ENCODE data around the gene PRSS53.
"Not testable (repeated sequence)": the region's sequence is repeated elsewhere in the genome, so short reads cannot be mapped to it uniquely, and the experiment has no call there.

Gene PRSS53

DNA sequence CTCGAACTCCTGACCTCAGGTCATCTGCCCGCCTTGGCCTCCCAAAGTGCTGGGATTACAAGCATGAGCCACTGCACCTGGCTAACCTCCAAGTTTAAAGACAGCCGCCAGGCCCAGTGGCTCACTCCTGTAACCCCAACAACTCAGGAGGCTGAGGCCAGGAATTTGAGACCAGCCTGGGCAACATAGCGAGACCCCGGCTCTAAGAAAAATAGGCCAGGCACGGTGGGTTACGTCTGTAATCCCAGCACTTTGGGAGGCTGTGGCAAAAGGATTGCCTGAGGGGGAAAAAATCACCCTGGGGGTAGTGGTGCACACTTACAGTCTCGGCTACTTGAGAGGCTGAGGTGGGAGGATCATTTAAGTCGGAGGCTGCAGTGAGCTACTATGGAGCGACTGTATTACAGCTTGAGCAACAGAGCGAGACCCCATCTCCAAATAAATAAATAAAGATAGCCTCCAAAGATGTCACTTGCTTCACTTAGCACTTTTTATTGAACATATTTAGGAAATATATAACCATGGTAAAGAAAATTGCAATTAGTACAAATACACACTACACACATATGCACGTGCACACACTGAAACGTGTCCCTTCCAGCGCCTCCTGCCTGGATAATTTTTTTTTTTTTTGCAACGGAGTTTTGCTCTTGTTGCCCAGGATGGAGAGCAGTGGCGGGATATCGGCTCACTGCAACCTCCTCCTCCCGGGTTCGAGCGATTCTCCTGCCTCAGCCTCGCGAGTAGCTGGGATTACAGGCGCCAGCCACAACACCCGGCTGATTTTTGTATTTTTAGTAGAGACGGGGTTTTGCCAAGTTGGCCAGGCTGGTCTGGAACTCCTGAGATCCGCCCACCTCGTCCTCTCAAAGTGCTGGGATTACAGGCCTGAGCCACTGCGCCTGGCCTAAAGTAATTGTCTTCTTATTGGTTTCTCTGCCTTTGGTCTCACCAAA is 18.0 kb upstream of the PRSS53 start:
- Histone ChIP-seq H3K36me3 (ENCODE audit: control insufficient read depth, insufficient read depth, low read length) (peaks cover 23% of the 10 kb centered on the region), H3K27ac (ENCODE audit: low read depth, low read length) (no peak overlapping the region), H3K9me3 (ENCODE audit: control insufficient read depth, insufficient read depth, low read length) (no peaks in the 10 kb centered on the region), H3K9ac (ENCODE audit: low read depth, low read length) (no peak overlapping the region), H3K27me3 (ENCODE audit: control insufficient read depth, insufficient read depth, low read length) (no peaks in the 10 kb centered on the region), H3K4me3 (ENCODE audit: low read depth, low read length) (no peak overlapping the region), H3K4me1 (ENCODE audit: control insufficient read depth, insufficient read depth, low read length) (peaks cover 6% of the 10 kb centered on the region)

DNA sequence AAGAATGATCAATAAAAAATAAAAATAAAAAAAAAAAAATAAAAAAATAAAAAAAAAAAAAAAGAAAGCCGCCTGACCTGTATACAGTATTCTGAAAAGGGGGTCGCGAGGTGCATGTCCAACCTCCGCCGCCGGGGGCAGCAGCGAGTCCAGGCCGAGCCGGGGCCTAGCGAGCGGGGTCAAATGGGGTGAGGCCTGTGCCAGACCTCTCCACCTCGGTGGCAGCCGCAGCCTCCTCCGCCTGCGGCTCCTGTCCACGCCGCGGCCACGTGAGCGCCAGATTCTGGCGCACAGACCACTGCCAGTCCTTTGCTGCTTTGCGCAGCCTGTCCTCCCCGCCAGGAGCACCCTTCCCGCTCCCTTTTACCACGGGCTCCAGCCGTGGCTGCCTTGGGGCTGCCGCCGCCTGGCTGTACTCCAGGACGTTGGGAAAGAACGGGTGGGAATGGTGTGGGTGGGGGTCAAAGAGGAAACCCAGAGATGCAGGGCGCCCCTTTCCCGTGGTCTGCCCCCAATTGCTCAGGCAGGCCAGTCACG is 17.0 kb upstream of the PRSS53 start:
- Histone ChIP-seq H3K9me3 (ENCODE audit: control insufficient read depth, insufficient read depth, low read length) (no peaks in the 10 kb centered on the region), H3K4me3 (ENCODE audit: low read depth, low read length) (no peak overlapping the region), H3K36me3 (ENCODE audit: control insufficient read depth, insufficient read depth, low read length) (peaks cover 13% of the 10 kb centered on the region), H3K4me1 (ENCODE audit: control insufficient read depth, insufficient read depth, low read length) (peaks cover 6% of the 10 kb centered on the region), H3K9ac (ENCODE audit: low read depth, low read length) (no peak overlapping the region), H3K27me3 (ENCODE audit: control insufficient read depth, insufficient read depth, low read length) (no peaks in the 10 kb centered on the region), H3K27ac (ENCODE audit: low read depth, low read length) (no peak overlapping the region)

DNA sequence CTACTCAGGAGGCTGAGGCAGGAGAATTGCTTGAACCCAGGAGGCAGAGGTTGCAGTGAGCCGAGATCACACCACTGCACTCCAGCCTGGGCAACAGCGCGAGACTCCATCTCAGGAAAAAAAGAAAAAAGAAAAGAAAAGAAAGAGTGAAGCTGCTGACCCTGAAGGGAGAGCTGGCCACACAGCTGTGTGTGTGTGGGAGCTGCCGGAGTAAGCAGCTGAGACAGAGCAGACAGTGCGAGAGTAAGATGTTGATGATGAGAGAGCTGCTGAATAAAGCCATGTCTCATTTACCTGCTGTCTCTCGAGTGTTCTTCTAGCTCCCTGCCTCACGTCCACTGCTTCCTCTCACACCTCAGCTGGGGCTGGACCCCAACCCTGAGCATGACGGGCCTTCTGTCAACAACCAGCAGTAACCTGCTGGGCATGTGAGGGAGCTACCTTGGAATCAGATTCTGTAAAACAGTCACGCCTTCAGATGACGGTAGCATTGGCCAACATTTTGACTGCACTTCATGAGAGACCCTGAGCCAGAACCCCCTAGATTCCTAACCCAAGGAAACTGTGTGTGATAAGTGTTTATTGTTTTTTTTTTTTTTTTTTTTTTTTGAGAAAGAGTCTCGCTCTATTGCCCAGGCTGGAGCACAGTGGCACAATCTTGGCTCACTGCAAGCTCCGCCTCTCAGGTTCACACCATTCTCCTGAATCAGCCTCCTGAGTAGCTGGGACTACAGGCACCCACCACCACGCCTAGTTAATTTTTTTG is 12.3 kb upstream of the PRSS53 start:
- not testable (repeated sequence) for H3K4me3 ChIP-seq (ENCODE audit: low read depth, low read length); H3K36me3 ChIP-seq (ENCODE audit: control insufficient read depth, insufficient read depth, low read length); H3K9me3 ChIP-seq (ENCODE audit: control insufficient read depth, insufficient read depth, low read length); H3K4me1 ChIP-seq (ENCODE audit: control insufficient read depth, insufficient read depth, low read length); H3K27ac ChIP-seq (ENCODE audit: low read depth, low read length); H3K27me3 ChIP-seq (ENCODE audit: control insufficient read depth, insufficient read depth, low read length); H3K9ac ChIP-seq (ENCODE audit: low read depth, low read length)

DNA sequence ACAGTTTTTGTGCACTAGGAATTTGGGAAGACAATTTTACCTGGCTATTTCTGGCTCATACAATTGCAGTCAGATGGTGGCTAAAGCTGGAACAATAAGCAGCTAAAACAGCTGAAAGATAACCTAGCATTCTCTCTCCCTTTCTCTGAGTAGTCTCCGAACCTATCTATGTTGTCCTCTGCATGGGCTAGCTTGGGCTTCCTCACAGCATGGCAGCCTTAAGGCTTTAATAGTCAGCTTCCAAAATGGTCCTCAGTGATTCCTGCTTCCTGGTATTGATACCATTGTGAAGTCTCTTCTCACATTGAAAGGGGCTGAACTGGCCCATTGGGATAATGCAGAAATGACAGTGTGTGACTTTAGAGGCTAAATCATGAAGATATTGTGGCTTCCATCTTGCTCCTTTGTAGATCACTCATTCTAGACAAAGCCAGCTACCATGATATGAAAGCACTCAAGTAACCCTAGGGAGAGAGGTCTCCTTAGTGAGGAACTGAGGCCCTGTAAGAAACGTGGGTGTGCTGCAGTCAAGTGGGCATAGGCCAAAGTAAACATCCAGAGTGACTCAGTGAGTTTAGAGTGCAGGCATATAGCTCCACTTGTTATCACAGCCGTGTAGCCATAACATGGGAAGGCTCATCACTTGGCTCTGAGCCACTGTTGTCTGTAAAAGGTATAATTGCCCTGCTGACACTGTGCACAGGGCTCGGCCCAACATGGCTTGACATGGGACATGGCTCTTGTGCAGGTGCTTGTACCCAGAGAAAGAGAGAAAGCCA is 11.3 kb upstream of the PRSS53 start:
- Histone ChIP-seq H3K9ac (ENCODE audit: low read depth, low read length) (no peak overlapping the region), H3K9me3 (ENCODE audit: control insufficient read depth, insufficient read depth, low read length) (no peaks in the 10 kb centered on the region), H3K36me3 (ENCODE audit: control insufficient read depth, insufficient read depth, low read length) (no peaks in the 10 kb centered on the region), H3K27ac (ENCODE audit: low read depth, low read length) (no peak overlapping the region), H3K27me3 (ENCODE audit: control insufficient read depth, insufficient read depth, low read length) (no peaks in the 10 kb centered on the region), H3K4me3 (ENCODE audit: low read depth, low read length) (no peak overlapping the region), H3K4me1 (ENCODE audit: control insufficient read depth, insufficient read depth, low read length) (no peaks in the 10 kb centered on the region)

DNA sequence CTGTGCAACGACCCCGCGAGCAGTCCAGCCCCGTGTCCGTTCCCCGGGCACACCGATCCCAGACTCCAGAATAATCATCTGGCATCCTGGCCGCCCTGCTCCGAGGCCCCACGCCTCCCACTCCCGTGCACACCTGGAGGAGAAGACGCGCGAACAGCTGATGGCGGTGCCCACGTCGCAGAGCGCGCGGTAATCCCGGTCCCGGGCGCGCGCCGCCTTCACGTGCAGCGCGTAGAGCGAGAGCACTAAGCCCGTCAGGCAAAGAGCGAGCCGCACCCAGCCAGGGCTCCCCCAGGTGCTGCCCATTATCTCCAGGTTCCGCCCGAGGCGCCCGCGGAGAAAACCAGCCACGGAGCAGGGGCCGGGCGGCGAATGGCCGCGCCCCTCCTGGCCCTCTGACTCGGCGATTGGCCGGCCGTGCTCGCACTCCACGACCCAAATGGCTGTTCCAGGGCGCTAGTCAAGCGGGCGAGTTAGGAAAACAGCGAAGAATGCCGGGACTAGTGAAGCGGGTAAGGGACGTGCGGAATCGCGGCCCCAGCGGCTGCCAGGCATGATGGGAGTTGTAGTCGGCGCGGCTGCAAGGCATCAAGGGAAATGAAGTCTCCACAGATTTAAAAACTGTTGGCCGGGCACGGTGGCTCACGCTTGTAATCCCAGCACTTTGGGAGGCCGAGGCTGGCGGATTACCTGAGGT is 5.8 kb upstream of the PRSS53 start, which contains the start of gene VKORC1:
Gene VKORC1 (minus strand): TSS at position 374 of the 697 bp plus-strand sequence. CDS start 68 bp downstream, at position 306.
- no peaks in the 10 kb centered on the region for H3K9me3 ChIP-seq (ENCODE audit: control insufficient read depth, insufficient read depth, low read length)
- peak within 1 kb of the TSS; percentile 72 for H3K9ac ChIP-seq (ENCODE audit: low read depth, low read length)
- no peaks in the 10 kb centered on the region for H3K27me3 ChIP-seq (ENCODE audit: control insufficient read depth, insufficient read depth, low read length)
- peaks cover 3% of the 10 kb centered on the region for H3K4me1 ChIP-seq (ENCODE audit: control insufficient read depth, insufficient read depth, low read length)
- peak within 1 kb of the TSS; percentile 95 for H3K4me3 ChIP-seq (ENCODE audit: low read depth, low read length)
- H3K27ac ChIP-seq (ENCODE audit: low read depth, low read length): peak within 1 kb of the TSS; percentile 80
- H3K36me3 ChIP-seq (ENCODE audit: control insufficient read depth, insufficient read depth, low read length): peaks cover 22% of the 10 kb centered on the region

DNA sequence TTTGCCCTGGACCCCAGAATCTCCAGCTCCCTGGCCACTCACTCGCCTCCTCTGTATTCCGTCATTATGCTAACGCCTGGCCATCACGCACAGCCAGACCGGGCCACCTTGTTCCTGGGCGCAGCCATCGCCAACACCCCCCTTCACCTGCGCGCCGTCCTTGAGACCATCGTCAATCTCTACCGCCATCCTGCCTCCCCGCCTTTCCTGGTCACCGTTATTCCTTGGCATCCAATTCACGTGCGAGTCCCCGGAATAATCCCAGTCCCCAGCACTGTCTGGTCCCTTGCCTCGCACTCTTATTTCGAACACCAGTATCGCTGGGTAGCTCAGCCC is 5.3 kb upstream of the PRSS53 start:
- H3K27me3 ChIP-seq (ENCODE audit: control insufficient read depth, insufficient read depth, low read length): no peaks in the 10 kb centered on the region
- peak overlapping the region; percentile 72 for H3K9ac ChIP-seq (ENCODE audit: low read depth, low read length)
- H3K27ac ChIP-seq (ENCODE audit: low read depth, low read length): peak overlapping the region; percentile 80
- peaks cover 3% of the 10 kb centered on the region for H3K4me1 ChIP-seq (ENCODE audit: control insufficient read depth, insufficient read depth, low read length)
- H3K9me3 ChIP-seq (ENCODE audit: control insufficient read depth, insufficient read depth, low read length): no peaks in the 10 kb centered on the region
- peaks cover 25% of the 10 kb centered on the region for H3K36me3 ChIP-seq (ENCODE audit: control insufficient read depth, insufficient read depth, low read length)
- peak overlapping the region; percentile 95 for H3K4me3 ChIP-seq (ENCODE audit: low read depth, low read length)

DNA sequence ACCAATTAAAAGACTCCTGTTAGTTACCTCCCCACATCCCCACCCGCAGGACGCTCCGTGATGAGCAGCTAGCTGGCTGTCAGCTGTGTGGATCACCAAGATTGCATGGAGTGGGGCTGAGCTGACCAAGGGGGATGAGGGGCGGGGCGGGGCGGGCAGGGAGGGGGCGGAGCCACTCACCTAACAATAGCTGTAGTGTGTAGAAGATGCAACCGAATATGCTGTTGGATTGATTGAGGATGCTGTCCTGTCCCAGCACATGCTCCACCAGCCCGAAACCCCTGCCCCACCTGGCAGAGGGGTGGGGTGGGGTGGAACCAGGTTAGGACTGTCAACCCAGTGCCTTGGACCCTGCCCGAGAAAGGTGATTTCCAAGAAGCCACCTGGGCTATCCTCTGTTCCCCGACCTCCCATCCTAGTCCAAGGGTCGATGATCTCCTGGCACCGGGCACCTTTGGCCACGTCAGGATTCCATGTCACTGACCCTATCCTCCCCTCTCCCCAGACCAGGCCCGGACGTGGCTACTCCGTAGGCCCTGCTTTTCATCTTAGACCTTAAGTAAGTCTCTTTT is 4.5 kb upstream of the PRSS53 start:
- peak overlapping the region; percentile 95 for H3K4me3 ChIP-seq (ENCODE audit: low read depth, low read length)
- H3K36me3 ChIP-seq (ENCODE audit: control insufficient read depth, insufficient read depth, low read length): peaks cover 29% of the 10 kb centered on the region
- no peaks in the 10 kb centered on the region for H3K27me3 ChIP-seq (ENCODE audit: control insufficient read depth, insufficient read depth, low read length)
- peaks cover 3% of the 10 kb centered on the region for H3K4me1 ChIP-seq (ENCODE audit: control insufficient read depth, insufficient read depth, low read length)
- no peak overlapping the region for H3K9ac ChIP-seq (ENCODE audit: low read depth, low read length)
- H3K27ac ChIP-seq (ENCODE audit: low read depth, low read length): no peak overlapping the region
- H3K9me3 ChIP-seq (ENCODE audit: control insufficient read depth, insufficient read depth, low read length): no peaks in the 10 kb centered on the region

DNA sequence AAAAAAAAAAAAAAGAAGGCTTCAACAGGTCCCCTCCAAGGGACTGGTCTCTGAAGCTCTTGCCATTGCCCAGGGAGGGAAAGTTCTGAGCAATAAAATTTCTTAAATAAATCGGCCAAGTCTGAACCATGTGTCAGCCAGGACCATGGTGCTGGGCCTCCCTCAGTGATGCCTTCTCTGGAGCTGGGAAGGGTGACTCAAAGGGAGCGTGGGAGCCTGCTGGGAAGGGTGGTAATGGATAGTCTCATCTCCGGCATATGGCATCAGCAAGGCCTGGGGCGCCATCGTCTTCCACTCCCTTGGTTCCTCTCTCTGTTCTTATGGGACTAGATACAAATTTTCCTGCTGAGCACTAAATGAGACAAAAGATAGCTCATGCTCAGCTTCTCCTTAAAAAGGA is 3.6 kb upstream of the PRSS53 start:
- peaks cover 29% of the 10 kb centered on the region for H3K36me3 ChIP-seq (ENCODE audit: control insufficient read depth, insufficient read depth, low read length)
- no peak overlapping the region for H3K27ac ChIP-seq (ENCODE audit: low read depth, low read length)
- peaks cover 3% of the 10 kb centered on the region for H3K4me1 ChIP-seq (ENCODE audit: control insufficient read depth, insufficient read depth, low read length)
- H3K9ac ChIP-seq (ENCODE audit: low read depth, low read length): no peak overlapping the region
- H3K9me3 ChIP-seq (ENCODE audit: control insufficient read depth, insufficient read depth, low read length): no peaks in the 10 kb centered on the region
- no peaks in the 10 kb centered on the region for H3K27me3 ChIP-seq (ENCODE audit: control insufficient read depth, insufficient read depth, low read length)
- H3K4me3 ChIP-seq (ENCODE audit: low read depth, low read length): no peak overlapping the region

DNA sequence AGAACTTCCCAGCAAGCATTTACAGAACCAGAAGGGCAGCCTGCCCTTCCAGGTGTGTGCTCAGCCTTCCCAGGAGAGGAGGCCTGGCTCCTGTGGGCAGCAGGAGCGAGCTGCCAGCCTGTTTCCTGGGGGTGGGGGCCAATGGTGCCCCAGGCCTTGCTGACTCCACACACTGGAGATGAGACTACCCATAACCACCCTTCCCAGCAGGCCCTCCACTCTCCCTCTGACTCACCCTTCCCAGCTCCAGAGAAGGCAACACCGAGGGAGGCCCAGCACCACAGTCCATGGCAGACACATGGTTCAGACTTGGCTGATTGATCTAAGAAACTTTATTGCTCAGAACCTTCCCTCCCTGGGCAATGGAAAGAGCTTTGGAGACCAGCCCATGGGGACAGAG is 1.8 kb upstream of the PRSS53 start:
- Histone ChIP-seq H3K27me3 (ENCODE audit: control insufficient read depth, insufficient read depth, low read length) (no peaks in the 10 kb centered on the region), H3K27ac (ENCODE audit: low read depth, low read length) (no peak overlapping the region), H3K9me3 (ENCODE audit: control insufficient read depth, insufficient read depth, low read length) (no peaks in the 10 kb centered on the region), H3K4me3 (ENCODE audit: low read depth, low read length) (no peak overlapping the region), H3K36me3 (ENCODE audit: control insufficient read depth, insufficient read depth, low read length) (peaks cover 29% of the 10 kb centered on the region), H3K4me1 (ENCODE audit: control insufficient read depth, insufficient read depth, low read length) (peaks cover 3% of the 10 kb centered on the region), H3K9ac (ENCODE audit: low read depth, low read length) (no peak overlapping the region)

DNA sequence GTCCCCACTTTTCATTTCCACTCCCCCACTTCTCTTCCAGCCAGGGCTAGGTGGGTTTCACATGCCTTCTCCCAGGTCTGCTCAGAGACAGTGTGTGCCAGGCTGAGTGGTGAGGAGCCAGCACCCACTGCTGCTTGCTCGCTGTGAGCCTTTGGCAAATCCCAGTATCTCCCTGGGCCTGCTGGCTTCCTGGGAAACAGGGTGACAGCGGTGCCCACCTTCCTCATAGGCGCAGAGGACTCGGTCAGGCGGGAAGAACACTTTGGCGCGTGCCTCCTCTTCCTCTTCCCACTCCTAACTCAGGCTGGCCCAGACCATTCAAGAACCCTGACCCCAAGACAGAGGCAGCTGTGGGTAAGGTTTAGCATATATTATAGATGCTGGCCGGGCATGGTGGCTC is 456 bp upstream of the PRSS53 start:
- H3K4me1 ChIP-seq (ENCODE audit: control insufficient read depth, insufficient read depth, low read length): peaks cover 3% of the 10 kb centered on the region
- no peaks in the 10 kb centered on the region for H3K9me3 ChIP-seq (ENCODE audit: control insufficient read depth, insufficient read depth, low read length)
- no peaks in the 10 kb centered on the region for H3K27me3 ChIP-seq (ENCODE audit: control insufficient read depth, insufficient read depth, low read length)
- peaks cover 33% of the 10 kb centered on the region for H3K36me3 ChIP-seq (ENCODE audit: control insufficient read depth, insufficient read depth, low read length)
- no peak overlapping the region for H3K27ac ChIP-seq (ENCODE audit: low read depth, low read length)
- no peak overlapping the region for H3K9ac ChIP-seq (ENCODE audit: low read depth, low read length)
- H3K4me3 ChIP-seq (ENCODE audit: low read depth, low read length): no peak overlapping the region
